ENCODE measurements around the gene DENND2A.
A peak's percentile ranks its signal among the peaks of the same experiment; 100 is the strongest.

The DENND2A gene

DNA sequence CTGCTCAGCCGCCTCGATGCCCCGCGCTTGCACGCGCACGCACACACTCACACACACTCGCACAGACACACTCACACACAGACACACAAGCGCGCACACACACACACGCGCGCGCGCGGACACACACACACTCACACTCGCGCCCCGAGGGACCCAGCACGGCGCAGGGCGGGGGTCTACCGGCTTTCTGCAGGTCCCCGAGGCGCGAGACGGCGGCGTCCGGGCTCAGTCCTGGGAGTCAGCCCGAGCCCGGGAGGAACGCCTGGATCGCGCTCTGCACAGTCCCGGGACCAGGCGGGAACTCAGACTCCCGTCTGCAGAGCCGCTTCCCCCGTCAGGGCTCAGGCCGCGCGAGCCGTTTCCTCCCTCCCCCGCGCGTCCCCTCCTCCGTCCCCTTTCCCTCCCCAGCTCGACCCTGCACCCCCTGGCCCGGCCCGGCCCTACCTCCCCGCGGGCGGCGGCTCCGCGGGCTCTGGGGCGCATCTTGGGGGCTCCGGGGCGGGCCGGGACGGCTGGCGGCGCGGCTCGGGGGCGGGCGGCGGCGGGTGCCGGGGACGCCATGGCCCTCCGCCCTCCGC lies 464 bp downstream of the DENND2A start:
- peak; percentile 68 for DNase-seq
- H3K4me1 Mint-ChIP-seq = peaks cover 72% of the 10 kb centered on the region
- peak overlapping the region; percentile 98 for H3K27ac Mint-ChIP-seq
- peaks cover 10% of the 10 kb centered on the region for H3K36me3 Mint-ChIP-seq (ENCODE audit: low read depth)
- TF ChIP-seq, protein P1, sequence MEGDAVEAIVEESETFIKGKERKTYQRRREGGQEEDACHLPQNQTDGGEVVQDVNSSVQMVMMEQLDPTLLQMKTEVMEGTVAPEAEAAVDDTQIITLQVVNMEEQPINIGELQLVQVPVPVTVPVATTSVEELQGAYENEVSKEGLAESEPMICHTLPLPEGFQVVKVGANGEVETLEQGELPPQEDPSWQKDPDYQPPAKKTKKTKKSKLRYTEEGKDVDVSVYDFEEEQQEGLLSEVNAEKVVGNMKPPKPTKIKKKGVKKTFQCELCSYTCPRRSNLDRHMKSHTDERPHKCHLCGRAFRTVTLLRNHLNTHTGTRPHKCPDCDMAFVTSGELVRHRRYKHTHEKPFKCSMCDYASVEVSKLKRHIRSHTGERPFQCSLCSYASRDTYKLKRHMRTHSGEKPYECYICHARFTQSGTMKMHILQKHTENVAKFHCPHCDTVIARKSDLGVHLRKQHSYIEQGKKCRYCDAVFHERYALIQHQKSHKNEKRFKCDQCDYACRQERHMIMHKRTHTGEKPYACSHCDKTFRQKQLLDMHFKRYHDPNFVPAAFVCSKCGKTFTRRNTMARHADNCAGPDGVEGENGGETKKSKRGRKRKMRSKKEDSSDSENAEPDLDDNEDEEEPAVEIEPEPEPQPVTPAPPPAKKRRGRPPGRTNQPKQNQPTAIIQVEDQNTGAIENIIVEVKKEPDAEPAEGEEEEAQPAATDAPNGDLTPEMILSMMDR (IDR thresholded peaks at IDR 0.05) = no peak
- peaks cover 3% of the 10 kb centered on the region for H3K27me3 Mint-ChIP-seq (ENCODE audit: low read depth, poor library complexity)
- no peaks in the 10 kb centered on the region for H3K9me3 Mint-ChIP-seq
- peak overlapping the region; percentile 99 for H3K4me3 Mint-ChIP-seq

DNA sequence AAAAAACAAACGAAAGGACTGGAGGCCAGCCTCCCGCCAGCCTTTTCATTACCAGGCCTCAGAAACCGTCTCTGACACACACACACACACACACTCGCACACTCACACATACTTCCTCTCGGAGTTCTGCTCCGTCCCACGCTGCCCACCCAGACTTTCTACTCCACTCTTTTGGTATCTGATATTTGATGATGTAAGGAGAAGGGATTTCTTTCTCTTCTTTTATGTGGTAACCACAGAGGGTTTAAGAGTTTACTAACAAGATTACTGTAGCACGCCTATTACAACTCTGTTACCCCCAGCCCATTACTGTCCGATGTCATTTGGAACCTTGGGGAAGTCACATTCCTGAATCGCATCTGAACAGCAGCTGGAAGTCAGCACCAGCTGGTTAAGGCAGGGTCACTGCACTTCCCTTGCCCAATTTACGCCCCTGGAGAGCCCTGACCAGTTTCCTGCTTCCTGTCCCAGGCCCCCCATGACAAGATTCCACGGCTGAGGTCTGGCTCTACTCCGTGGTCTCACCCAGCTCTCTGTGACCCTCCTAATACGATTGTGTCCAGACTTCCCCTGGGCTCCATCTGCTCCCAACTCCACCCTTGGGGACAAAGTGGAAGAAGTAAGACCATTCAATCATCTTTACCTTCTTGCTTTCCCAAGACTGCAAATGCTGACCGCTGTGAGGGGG lies 1.1 kb downstream of the DENND2A start:
- H3K4me3 Mint-ChIP-seq = peak overlapping the region; percentile 99
- H3K27me3 Mint-ChIP-seq (ENCODE audit: low read depth, poor library complexity) = peaks cover 3% of the 10 kb centered on the region
- H3K36me3 Mint-ChIP-seq (ENCODE audit: low read depth) = peaks cover 10% of the 10 kb centered on the region
- TF ChIP-seq, protein P1 (IDR thresholded peaks at IDR 0.05) = no peak
- H3K9me3 Mint-ChIP-seq = no peaks in the 10 kb centered on the region
- H3K4me1 Mint-ChIP-seq = peaks cover 68% of the 10 kb centered on the region
- DNase-seq = no peak
- peak overlapping the region; percentile 98 for H3K27ac Mint-ChIP-seq

DNA sequence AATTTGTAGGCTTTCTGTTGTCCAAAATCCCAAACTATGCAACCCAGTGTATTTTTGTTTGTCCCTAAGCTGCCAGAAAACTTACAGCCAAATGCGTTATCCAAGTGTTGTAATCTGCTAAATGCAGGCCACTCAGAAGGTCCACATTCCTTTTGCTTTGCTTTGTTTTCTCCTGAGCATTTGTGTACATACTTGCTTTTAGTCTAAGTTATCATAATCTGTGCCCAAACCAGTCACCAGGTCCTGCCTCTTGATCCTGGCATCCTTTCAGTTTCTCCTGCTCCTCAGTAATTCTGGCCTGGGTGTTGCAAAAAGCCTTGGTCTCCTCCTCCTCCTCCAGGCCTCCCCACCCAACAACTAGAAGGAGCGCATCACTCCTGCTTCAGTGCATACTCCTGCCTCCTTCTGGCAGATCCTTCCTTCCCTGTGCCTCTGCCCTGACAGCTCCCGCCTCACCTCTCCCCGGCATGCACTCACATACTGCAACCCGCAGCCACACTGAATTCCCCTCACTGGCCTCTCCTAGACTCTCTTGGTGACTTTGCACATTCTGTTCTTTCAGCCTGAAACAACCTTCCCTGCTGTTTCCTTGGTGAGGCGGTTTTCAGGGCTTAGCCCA lies 2.3 kb downstream of the DENND2A start:
- Mint-ChIP-seq H3K4me3 (peak overlapping the region; percentile 99), H3K27me3 (ENCODE audit: low read depth, poor library complexity) (peaks cover 3% of the 10 kb centered on the region), H3K36me3 (ENCODE audit: low read depth) (peaks cover 16% of the 10 kb centered on the region), H3K4me1 (peaks cover 61% of the 10 kb centered on the region), H3K27ac (peak overlapping the region; percentile 19), H3K9me3 (no peaks in the 10 kb centered on the region)
- TF ChIP-seq, protein P1 (IDR thresholded peaks at IDR 0.05) = no peak
- DNase-seq = no peak

DNA sequence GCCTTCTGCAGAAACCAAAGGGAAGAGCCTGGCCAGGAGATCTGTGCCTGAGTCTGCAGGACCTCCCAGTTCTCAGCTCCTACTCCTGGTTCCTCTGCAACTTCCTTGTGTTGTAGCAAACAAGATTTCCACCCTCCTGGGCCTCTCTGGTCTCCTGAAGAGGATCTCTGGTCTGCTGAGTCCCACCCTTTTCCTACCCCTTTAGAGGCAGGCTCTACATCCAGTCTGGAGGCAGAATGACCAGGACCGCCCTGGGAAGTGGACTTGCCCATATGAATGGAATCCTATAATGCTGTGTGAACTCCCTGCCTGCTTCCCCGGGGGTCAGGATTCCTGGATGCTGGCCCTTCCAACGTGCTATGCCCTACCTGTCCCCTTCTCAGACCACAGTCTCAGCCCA lies 3.2 kb downstream of the DENND2A start:
- Mint-ChIP-seq H3K27me3 (ENCODE audit: low read depth, poor library complexity) (peaks cover 3% of the 10 kb centered on the region), H3K4me3 (no peak overlapping the region), H3K36me3 (ENCODE audit: low read depth) (peaks cover 17% of the 10 kb centered on the region), H3K27ac (no peak overlapping the region), H3K9me3 (no peaks in the 10 kb centered on the region), H3K4me1 (peaks cover 59% of the 10 kb centered on the region)
- no peak for DNase-seq
- TF ChIP-seq, protein P1 (IDR thresholded peaks at IDR 0.05) = no peak

DNA sequence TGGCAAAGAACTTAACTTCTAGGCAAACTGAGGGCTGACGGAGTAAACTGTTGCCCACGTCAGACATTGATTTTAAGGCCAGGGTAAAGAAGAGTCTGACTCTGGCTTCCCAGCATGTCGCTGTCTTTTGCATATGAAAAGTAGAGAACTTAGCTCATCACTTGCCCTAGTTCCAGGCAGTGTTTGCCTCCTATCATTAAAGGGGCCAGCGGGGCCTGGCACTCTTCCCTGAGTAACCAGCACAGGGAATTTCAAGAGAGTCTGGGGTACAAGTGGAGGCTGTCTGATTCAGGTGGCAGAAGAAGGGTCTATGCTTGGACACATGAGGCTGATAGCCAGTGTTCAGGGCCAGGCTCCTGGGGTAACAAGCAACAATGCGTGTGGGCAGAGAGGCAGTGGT lies 4.8 kb downstream of the DENND2A start:
- Mint-ChIP-seq H3K4me1 (peaks cover 51% of the 10 kb centered on the region), H3K27ac (no peak overlapping the region), H3K36me3 (ENCODE audit: low read depth) (peaks cover 32% of the 10 kb centered on the region), H3K9me3 (no peaks in the 10 kb centered on the region), H3K27me3 (ENCODE audit: low read depth, poor library complexity) (peaks cover 3% of the 10 kb centered on the region), H3K4me3 (no peak overlapping the region)
- TF ChIP-seq, protein P1 (IDR thresholded peaks at IDR 0.05) = no peak
- DNase-seq = no peak
